Activated T-cell treated with anti-CD3 and anti-CD28 coated beads, Interleukin-2, amount 50 U/mL, for 24 hours (primary cell): ENCODE measurements around the gene METTL16.
"Not testable (repeated sequence)": the region's sequence is repeated elsewhere in the genome, so short reads cannot be mapped to it uniquely, and the experiment has no call there.

Source experiments
- DNase-seq: peaks from one replicate; pipeline ENCODE4 v3.0.0-alpha.2; 2020
- H3K27ac Mint-ChIP-seq: 2 replicates; pipeline ENCODE4 v1.8.0; 2020; ENCODE audit warnings: mild to moderate bottlenecking, mixed read lengths
- H3K27me3 Mint-ChIP-seq: 2 replicates; pipeline ENCODE4 v1.8.0; 2020; ENCODE audit warnings: mixed read lengths
- H3K36me3 Mint-ChIP-seq: 2 replicates; pipeline ENCODE4 v1.8.0; 2020; ENCODE audit warnings: low read depth, mixed read lengths
- H3K4me1 Mint-ChIP-seq: 2 replicates; pipeline ENCODE4 v1.8.0; 2020; ENCODE audit warnings: low read depth, mixed read lengths
- H3K4me3 Mint-ChIP-seq: 2 replicates; pipeline ENCODE4 v1.8.0; 2020; ENCODE audit warnings: mild to moderate bottlenecking, moderate library complexity, mixed read lengths
- H3K9me3 Mint-ChIP-seq: 2 replicates; pipeline ENCODE4 v1.8.0; 2020; ENCODE audit warnings: mixed read lengths

Gene METTL16, protein sequence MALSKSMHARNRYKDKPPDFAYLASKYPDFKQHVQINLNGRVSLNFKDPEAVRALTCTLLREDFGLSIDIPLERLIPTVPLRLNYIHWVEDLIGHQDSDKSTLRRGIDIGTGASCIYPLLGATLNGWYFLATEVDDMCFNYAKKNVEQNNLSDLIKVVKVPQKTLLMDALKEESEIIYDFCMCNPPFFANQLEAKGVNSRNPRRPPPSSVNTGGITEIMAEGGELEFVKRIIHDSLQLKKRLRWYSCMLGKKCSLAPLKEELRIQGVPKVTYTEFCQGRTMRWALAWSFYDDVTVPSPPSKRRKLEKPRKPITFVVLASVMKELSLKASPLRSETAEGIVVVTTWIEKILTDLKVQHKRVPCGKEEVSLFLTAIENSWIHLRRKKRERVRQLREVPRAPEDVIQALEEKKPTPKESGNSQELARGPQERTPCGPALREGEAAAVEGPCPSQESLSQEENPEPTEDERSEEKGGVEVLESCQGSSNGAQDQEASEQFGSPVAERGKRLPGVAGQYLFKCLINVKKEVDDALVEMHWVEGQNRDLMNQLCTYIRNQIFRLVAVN

DNA sequence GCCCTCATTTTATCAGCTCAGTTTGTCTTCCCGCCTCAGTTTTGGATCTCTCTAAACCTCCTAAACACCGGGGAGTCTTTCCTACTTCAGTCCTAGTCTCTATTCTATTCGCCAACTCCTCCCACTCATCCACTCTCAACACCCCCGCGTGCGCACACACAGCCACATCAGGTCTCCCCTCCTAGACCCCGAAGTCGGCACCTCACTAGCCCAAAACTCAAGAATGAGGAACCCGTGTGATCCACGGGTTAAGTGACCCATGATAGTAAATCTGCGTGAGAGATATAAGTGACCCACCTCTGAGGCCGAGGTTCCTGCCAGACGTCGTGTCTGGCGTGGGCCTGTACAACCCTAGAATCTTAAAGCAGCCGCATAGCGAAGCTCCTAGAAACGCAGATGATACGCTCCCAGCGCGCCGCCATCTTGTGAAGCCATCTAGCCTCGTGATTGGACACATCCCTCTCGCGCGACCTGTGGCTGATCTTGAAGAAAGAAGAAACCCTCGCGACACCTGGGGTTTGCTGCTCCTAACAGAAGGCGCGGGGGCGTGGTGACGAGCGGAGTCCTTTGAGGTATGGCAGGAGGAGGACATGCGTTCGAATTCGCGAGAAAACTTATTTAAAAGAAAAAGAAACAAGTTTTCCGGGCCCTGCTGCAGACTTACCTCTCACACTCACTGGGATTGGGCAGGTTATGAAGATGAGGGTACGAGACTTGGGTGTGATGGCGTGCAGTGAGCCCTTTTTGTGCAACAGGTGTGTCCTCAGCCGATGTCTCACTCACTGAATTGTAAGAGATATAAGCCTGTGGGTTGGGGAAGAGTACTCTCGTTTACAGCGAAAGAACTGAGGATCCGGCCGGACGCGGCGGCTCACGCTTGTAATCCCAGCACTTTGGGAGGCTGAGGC is at the start of gene METTL16:
METTL16 (minus strand) TSS at position 427 of the 908 bp plus-strand sequence. CDS start 9,557 bp downstream, outside the sequence.
- Mint-ChIP-seq H3K27ac (no peak within 1 kb of the TSS), H3K27me3 (no peaks in the 10 kb centered on the region), H3K9me3 (no peaks in the 10 kb centered on the region), H3K4me3 (no peak within 1 kb of the TSS), H3K36me3 (peaks cover 18% of the 10 kb centered on the region), H3K4me1 (peaks cover 20% of the 10 kb centered on the region)
- peak; percentile 95 for DNase-seq

DNA sequence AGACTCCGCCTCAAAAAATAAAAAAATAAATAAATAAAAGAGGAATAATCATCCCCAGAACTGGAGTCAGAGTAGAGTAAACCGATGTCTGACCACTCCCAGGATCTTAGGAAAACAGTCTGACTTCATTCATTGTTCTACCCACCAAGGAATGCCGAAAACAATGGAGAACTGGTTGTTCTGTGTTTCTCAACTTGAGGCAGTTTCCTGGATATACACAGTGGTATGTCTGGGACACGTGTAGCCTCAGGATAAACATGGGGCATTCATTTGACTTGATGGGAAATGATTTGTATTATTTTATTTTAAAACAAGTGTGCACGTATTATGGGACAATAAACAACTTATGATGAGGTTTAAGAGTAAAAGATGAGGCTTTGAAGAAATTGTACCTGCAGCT is 49.0 kb upstream of the METTL16 start:
- Mint-ChIP-seq H3K4me1 (peaks cover 20% of the 10 kb centered on the region), H3K36me3 (no peaks in the 10 kb centered on the region), H3K9me3 (no peaks in the 10 kb centered on the region)

DNA sequence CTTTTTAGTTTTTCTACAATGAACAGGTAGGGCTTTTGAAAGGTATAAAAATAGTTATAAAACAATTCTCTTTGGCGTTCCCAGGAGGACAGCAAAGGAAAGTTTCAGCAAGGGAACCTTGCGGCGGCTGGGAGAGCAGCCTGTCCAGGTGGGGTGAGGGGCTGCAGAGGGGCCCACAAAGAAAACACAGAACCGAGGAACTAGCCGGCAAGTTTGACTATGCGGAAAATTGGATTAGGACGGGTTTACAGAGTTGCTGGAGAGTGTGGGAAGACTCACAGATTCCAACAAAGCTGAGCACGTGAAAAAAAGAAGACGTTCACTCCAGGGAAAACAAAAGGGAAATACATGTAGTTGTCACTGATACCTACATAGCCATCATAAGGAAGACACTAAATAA is 40.2 kb upstream of the METTL16 start:
- Mint-ChIP-seq H3K27ac (no peak overlapping the region), H3K27me3 (no peaks in the 10 kb centered on the region), H3K4me1 (no peaks in the 10 kb centered on the region), H3K36me3 (no peaks in the 10 kb centered on the region), H3K4me3 (no peak overlapping the region), H3K9me3 (no peaks in the 10 kb centered on the region)
- no peak for DNase-seq

More for the DNA sequence above, 49.0 kb upstream of the METTL16 start:
- no peak overlapping the region for H3K4me3 Mint-ChIP-seq
- no peak for DNase-seq
- no peak overlapping the region for H3K27ac Mint-ChIP-seq
- H3K27me3 Mint-ChIP-seq, result no peaks in the 10 kb centered on the region

DNA sequence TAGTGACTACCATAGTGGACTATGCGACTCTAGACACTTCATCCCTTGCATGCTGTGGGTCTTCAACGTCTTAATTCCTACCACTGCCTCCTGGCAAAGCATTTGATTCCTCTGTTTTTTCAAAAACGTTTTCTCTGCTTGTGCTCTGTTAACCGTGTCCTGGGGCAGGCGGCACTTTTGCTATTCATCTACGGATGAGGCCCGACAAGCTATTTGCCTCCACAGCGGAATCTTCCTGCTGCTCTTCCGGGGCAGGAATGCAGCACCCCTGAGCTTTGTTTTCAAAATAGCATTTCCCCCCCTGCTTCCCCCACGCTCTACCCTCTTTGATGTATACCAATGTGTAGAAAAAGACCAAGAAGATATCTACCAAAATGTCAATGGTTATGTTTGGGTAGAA is 39.8 kb upstream of the METTL16 start:
- Mint-ChIP-seq H3K9me3 (no peaks in the 10 kb centered on the region), H3K4me3 (no peak overlapping the region), H3K4me1 (no peaks in the 10 kb centered on the region), H3K36me3 (no peaks in the 10 kb centered on the region), H3K27ac (no peak overlapping the region), H3K27me3 (no peaks in the 10 kb centered on the region)
- DNase-seq, result no peak

DNA sequence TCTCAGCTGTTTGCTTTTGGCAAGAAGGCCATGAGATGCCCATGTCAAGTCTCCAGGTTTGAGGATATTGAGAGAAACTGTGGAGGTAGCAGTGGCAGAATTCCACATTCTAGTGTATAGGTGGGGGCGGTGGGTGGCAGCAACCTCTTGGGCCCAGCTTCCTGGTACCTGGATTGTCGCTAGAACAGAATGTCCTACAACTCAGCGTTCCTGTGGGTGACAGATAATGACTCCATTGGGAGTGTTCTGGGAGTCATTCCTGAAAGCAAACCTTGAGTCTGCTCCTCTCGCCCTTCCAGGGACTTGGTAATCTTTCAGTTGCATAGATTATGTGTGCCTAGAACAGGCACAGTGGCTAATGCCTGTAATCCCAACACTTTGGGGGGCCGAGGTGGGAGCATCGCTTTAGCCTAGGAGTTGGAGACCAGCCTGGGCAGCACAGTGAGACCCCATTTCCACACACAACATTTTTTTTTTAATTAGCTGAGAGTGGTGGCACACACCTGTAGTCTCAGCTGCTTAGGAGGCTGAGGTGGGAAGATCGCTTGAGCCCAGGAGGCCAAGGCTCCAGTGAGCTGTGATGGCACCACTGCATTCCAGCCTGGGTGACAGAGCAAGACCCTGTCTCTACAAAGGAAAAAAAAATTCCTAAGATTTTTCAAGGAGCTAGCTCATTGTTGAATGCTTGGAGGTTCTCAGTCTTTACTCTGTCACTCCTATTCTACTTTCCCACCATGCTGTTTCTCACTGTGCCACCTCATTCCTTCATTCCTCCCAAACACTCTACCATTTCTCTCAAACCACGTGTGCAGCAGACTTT is 37.9 kb upstream of the METTL16 start:
- no peaks in the 10 kb centered on the region for H3K9me3 Mint-ChIP-seq
- no peaks in the 10 kb centered on the region for H3K4me1 Mint-ChIP-seq
- no peak for DNase-seq
- H3K4me3 Mint-ChIP-seq, result no peak overlapping the region
- no peaks in the 10 kb centered on the region for H3K36me3 Mint-ChIP-seq
- H3K27me3 Mint-ChIP-seq, result no peaks in the 10 kb centered on the region
- no peak overlapping the region for H3K27ac Mint-ChIP-seq

DNA sequence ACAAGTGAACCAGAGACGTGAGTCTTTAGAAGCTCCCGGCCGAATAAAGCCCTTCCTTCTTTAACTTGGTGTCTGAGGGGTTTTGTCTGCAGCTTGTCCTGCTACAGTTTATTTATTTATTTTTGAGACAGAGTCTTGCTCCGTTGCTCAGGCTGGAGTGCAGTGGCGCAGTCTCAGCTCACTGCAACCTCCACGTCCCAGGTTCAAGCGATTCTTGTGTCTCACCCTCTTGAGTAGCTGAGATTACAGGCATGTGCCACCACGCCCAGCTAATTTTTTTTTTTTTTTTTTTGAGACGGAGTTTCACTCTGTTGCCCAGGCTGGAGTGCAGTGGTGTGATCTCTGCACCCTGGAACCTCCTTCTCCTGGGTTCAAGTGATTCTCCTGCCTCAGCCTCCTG is 36.3 kb upstream of the METTL16 start:
- H3K4me1 Mint-ChIP-seq, H3K4me3 Mint-ChIP-seq, H3K36me3 Mint-ChIP-seq, H3K27me3 Mint-ChIP-seq, DNase-seq, H3K27ac Mint-ChIP-seq, H3K9me3 Mint-ChIP-seq: not testable (repeated sequence)

DNA sequence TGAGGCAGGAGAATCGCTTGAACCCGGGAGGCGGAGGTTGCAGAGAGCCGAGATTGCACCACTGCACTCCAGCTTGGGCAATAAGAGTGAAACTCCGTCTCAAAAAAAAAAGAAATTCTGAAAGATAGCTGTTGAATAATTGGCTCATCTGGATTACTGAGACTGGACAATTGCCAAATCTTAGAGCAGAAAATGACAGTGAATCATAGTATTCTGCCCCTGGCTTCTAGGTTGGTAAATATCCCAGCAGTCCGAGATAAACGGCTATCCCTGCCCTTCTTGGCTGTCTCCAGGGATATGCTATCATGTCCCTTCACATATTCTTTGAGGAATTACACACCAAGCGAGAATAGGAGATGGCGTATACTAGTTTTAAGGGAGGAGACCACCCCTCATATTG is 35.5 kb upstream of the METTL16 start:
- Mint-ChIP-seq H3K9me3 (no peaks in the 10 kb centered on the region), H3K36me3 (no peaks in the 10 kb centered on the region), H3K4me1 (peaks cover 4% of the 10 kb centered on the region), H3K27ac (no peak overlapping the region), H3K4me3 (no peak overlapping the region), H3K27me3 (no peaks in the 10 kb centered on the region)
- DNase-seq, result no peak

DNA sequence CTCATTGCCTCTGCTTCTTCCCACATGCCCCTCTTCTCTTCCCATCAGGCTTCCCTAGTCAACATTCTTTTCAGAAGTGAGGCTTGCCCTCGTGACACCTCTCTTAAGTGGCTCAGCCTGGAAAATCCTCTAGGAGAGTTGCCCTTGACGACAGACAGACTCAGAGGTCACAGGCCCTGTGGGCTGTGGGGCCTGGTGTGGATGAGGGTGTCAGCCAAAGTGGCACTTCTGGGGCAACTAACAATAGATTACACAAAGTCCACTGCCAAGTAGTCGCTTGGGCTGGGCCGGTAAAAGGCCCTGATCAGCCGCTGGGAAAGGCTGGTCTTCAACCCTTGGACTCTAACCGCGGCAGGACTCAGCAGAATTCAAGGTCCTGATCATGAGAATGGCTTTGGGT is 33.7 kb upstream of the METTL16 start:
- Mint-ChIP-seq H3K9me3 (no peaks in the 10 kb centered on the region), H3K27me3 (no peaks in the 10 kb centered on the region), H3K27ac (no peak overlapping the region), H3K4me3 (no peak overlapping the region), H3K4me1 (peaks cover 4% of the 10 kb centered on the region), H3K36me3 (no peaks in the 10 kb centered on the region)
- DNase-seq, result no peak

DNA sequence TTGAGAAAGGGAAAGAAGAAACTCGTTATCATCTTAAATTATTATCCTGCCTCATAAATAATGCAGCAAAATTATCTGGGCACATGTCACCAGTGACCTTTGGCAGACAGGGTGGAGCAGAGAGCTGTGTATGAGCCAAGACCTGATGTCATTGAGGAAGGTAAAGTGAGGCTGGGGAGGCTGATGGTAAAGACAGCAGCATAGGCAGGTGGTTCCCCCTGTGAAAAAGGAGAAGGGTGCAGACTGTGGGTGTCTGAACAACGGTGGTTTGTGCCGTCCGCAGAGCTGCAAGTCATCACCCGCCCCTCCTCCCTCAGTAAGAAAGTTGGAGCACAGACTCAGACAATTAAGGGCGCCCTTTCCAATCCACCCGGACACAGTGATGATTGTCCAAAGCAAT is 30.8 kb upstream of the METTL16 start:
- H3K4me1 Mint-ChIP-seq, result peaks cover 7% of the 10 kb centered on the region

DNA sequence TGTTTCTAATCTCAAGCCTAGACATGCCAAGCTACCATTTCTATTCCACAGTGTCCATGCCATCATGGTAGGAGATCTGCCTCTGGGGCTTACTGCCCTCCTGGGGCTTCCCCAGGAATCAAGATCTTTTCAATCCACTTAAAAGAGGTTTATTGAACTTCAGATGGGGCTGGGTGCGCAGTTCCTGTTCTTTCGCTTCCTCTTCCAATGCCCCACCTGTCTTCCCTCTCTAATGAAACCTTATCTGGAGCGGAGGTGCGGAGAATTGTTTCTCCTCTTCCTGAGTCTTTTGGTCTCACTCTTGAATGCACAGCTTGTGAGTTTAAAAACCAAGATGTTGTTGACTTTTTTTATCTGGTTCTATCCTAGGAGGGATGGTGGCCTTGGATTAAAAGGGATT is 30.4 kb upstream of the METTL16 start:
- Mint-ChIP-seq H3K4me3 (no peak overlapping the region), H3K27ac (no peak overlapping the region), H3K9me3 (no peaks in the 10 kb centered on the region), H3K4me1 (peaks cover 7% of the 10 kb centered on the region), H3K36me3 (no peaks in the 10 kb centered on the region), H3K27me3 (no peaks in the 10 kb centered on the region)
- no peak for DNase-seq

More for the DNA sequence above, 30.8 kb upstream of the METTL16 start:
- no peaks in the 10 kb centered on the region for H3K27me3 Mint-ChIP-seq
- no peak overlapping the region for H3K4me3 Mint-ChIP-seq
- DNase-seq, result no peak
- no peak overlapping the region for H3K27ac Mint-ChIP-seq
- H3K36me3 Mint-ChIP-seq, result no peaks in the 10 kb centered on the region
- no peaks in the 10 kb centered on the region for H3K9me3 Mint-ChIP-seq

DNA sequence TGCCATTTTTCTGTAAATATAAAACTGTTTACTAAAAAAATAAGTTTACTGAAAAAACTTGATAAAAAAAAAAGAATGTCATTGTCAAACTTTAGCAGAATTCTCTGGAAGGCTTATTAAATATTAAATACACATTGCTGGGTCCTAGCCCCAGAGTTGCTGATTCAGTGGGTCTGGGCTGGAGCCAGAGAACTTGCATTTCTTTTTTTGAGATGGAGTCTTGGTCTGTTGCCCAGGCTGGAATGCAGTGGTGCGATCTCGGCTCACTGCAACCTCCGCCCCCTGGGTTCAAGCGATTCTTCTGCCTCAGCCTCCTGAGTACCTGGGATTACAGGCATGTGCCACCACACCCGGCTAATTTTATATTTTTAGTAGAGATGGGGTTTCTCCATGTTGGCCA is 25.9 kb upstream of the METTL16 start:
- H3K27me3 Mint-ChIP-seq, H3K27ac Mint-ChIP-seq, H3K9me3 Mint-ChIP-seq, H3K4me1 Mint-ChIP-seq, H3K36me3 Mint-ChIP-seq, DNase-seq, H3K4me3 Mint-ChIP-seq: not testable (repeated sequence)

DNA sequence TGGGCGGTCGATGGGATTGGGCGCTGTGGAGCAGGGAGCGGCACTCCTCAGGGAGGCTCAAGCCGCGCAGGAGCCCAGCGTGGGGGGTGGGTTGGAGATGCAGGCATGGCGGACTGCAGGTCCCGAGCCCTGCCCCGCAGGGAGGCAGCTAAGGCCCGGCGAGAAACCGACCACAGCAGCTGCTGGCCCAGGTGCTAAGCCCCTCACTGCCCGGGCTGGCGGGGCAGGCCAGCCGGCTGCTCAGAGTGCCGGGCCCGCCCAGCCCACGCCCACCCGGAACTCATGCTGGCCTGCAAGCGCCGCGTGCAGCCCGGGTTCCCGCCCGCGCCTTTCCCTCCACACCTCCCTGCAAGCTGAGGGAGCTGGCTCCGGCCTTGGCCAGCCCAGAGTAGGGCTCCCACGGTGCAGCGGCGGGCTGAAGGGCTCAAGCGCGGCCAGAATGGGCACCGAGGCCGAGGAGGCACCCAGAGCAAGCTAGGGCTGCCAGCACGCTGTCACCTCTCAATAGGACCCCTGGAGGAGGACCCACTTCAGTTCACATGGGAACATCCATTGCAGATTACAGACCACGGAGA is 20.5 kb upstream of the METTL16 start:
- Mint-ChIP-seq H3K27me3 (no peaks in the 10 kb centered on the region), H3K9me3 (no peaks in the 10 kb centered on the region), H3K4me3 (no peak overlapping the region), H3K36me3 (no peaks in the 10 kb centered on the region), H3K27ac (no peak overlapping the region), H3K4me1 (peaks cover 12% of the 10 kb centered on the region)
- no peak for DNase-seq

DNA sequence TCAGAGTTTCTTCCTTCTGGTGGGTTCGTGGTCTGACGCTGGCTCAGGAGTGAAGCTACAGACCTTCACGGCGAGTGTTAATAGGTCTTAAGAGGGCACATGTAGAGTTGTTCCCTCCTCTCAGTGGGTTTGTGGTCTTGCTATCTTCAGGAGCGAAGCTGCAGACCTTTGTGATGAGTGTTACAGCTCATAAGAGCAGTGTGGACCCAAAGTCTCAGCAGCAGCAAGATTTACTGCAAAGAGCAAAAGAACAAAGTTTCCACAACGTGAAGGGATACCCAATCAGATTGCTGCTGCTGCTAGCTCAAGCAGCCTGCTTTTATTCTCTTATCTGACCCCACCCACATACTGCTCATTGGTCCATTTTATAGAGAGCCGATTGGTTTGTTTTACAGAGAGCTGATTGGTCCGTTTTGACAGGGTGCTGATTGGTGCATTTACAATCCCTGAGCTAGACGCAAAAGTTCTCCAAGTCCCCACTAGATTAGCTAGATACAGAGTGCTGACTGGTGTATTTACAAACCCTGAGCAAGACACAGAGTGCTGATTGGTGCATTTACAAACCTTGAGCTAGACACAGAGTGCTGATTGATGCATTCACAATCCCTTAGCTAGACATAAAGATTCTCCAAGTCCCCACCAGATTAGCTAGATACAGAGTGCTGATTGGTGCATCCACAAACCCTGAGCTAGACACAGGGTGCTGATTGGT is 19.7 kb upstream of the METTL16 start:
- H3K4me3 Mint-ChIP-seq, result peak overlapping the region; percentile 49

More for the DNA sequence above, 19.7 kb upstream of the METTL16 start:
- H3K36me3 Mint-ChIP-seq, H3K9me3 Mint-ChIP-seq, H3K27me3 Mint-ChIP-seq: not testable (repeated sequence)
- Mint-ChIP-seq H3K27ac (peak overlapping the region; percentile 72), H3K4me1 (peaks cover 12% of the 10 kb centered on the region)
- DNase-seq, result peak; percentile 36
